ENCODE measurements around the gene EIF4B.
"Not testable (repeated sequence)": the region's sequence is repeated elsewhere in the genome, so short reads cannot be mapped to it uniquely, and the experiment has no call there.

The EIF4B gene

DNA sequence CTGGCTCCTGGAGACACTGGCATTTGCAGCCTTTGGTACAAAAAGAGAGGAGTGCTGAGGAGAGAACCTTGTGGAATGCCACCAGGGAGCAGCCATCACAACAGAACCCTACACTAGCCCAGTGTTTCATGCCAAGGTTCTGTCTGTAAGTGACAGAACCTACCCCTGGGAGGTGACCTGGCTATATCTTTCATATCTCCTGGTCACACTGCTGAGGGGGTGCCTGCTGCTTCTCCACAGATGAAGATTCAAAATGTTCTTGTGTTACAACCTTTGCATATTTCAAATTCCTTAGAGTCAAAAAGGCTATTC, 12.7 kb upstream of the EIF4B start:
- DNase-seq, result no peak

DNA sequence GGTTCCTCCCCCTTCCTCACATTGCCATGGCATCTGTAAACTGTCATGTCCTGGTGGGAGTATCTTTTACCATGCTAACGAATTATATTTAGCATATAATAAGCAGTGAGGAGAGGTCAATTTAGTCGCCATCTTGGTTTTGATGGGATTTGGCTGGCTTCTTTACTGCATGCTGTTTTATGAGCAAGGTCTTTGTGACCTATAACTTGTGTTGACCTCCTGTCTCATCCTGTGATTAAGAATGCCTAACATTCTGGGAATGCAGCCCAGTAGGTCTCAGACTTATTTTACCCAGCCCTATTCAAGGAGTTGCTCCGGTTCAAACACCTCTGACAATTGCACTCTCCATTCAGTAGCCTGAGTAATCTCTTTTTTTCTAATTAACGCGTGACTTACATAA, 2.1 kb upstream of the EIF4B start:
- DNase-seq, result no peak

DNA sequence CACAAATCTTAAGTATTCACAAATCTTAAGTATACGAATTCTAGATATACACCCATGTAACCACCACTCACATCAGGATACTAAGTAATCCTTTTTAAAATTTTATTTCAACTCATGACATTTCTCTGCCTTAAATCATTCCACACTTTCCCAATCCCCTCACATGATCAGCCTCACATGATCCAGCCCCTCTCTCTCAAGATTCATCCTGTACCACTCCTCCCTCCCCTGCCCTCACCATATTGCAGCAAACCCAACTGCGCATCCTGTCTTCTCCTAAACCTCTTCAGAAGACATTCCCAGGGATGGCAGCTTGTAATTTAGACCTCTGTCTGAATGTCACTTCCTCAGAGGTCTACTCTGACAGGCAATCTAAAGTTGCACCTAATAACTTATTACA, 1.7 kb upstream of the EIF4B start:
- DNase-seq, result peak; percentile 65

DNA sequence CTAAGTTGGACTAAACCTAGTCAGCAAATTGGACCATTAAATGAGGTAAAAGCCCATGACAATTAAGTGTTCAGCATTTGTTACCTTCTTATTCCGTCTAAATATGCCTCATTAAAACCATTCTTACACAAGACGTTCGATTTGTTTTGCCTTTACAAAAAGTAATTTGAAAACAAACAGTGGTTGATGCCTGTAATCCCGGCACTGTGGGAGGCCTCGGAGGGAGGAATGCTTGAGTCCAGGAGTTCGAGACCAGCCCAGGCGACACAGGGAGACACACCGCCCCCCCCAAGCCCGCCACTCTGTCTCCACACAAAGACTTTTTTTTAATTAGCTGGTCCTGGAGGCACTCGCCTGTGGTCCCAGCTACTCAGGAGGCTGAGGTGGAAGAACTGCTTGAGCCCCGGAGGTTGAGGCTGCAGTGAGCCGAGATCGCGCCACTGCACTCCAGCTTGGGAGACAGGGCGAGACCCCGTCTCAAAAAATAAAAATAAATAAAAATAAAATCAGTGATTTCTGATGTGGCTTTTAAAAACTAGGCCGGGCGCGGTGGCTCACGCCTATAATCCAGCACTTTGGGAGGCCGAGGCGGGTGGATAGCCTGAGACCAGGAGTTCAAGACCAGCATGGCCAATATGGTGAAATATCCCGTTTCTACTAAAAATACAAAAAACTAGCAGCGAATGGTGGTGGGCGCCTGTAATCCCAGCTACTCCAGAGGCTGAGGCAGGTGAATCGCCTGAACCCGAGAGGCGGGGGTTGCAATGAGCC, 856 bp upstream of the EIF4B start:
- no peak for DNase-seq

DNA sequence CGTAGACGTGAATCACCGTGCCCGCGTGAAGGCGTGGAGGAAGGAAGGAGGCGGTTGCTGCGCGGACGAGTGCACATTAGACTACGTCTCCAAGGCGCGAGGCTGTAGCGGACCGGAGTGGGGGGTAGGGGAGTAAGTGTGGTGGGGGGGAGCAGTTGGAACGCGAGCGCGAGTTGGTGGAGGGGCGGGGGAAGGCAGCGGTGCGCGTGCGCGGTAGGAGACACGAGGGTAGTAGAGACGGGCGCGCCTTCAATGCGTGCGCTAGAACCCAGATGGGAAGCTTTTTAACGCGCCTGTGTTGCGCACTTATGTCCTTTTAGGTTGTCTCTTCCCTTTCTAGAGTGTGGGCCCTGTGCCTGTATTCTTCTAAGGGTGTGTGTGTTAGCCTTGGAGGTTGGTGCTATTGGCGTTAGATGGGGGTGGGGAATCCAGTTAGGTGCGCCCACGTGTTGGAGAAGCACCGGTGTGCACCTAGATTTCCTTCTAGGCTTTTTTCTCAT, 604 bp downstream of the EIF4B start:
- peak; percentile 68 for DNase-seq

DNA sequence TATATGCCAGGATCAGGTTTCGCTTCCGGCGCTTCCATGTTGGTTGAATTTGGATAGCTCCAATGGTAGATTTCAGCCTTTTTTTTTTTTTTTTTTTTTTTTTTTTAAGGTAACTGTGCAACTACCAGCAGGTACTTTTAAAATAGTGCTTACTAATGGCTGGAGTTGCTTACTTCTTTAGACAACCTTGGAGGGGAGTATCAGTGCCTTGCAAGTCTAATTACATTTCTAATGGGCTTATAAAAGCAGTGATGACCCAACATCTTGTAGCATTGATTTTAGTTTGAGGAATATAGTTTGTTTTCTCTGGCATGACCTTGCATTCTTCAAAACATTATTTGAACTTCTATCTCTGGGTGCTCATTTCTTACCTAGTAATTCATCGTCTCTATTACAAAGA, 1.1 kb downstream of the EIF4B start:
- no peak for DNase-seq

DNA sequence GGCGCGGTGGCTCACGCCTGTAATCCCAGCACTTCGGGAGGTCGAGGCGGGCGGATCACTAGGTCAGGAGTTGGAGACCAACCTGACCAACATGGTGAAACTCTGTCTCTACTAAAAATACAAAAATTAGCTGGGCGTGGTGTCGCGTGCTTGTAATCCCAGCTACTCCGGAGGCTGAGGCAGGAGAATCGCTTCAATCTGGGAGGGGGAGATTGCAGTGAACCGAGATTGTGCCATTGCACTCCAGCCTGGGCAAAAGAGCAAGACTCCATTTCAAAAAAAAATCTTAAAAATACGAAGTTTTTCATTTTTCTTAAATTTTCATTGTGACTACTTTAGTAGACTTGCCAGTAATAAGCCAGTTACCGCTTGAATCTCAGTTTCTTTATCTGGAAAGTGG, 2.5 kb downstream of the EIF4B start:
- DNase-seq, result not testable (repeated sequence)

DNA sequence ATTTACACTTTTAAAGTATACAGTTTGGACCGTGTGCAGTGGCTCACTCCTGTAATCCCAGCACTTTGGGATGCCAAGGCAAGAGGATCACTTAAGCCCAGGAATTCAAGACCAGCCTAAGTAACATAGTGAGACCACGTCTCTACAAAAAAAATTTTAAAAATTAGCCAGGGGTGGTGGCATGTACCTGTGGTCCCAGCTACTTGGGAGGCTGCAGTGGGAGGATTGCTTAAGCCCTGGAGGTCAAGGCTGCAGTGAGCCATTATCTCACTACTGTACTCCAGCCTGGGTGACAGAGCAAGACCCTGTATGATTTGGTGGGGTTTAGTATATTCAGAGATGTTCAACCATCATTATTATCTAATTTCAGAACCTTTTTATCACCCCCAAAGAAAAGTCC, 4.7 kb downstream of the EIF4B start:
- DNase-seq, result no peak

DNA sequence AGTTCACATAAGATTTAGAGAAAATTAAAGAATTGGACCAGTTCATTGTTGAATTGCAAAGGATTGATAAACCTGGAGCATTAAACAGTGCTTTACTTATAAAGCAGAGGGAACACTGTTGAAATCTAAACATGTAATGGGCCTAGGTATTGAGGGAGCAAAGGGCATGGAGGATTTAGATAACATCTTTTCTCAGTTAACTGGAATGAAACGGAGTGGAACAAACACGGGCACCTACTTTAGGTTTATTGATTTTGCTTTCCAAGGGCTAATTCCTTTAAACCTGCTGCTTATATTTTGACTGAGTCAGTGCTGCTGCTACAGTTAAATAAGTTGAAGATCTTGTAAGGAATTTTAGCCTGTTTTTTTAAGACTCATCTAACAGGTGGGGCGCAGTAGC, 5.6 kb downstream of the EIF4B start:
- DNase-seq, result no peak

DNA sequence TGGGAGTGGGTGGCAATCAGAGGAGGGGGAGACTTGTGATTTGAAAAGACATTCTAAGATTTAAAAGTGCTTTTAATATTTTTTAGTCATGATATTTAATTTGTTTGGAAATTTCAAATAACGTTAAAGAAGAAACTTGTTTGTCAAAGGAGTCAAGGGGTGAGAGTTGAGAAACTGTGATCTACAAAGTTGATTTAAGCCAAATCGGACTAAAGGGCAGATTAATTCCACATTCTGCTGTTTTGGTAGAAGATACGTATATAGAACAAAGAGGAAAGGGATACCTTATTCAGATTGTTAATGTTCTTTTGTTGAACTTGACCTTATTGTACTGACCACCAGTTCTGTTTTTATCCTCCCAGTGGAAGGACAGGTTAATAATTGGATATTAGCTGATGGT, 6.7 kb downstream of the EIF4B start:
- no peak for DNase-seq

DNA sequence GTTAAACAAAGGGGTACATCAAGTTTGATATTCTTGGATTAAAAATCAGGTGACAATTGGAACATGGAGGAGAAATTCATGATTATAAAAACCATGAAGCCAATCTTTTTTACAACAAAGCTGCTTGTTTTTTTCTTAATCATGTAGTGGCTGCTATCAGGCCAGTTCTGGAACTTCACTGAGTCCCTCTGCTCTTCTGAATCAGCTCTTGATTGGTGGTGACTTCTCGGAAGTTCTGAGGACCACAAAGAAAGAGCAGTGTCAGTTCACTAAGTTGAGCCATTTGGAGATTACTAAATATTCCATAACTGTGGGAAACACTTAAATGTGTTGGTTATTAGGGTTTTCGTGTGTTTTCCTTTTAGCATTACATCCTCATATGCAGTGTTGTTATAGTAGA, 8.5 kb downstream of the EIF4B start:
- DNase-seq, result no peak

DNA sequence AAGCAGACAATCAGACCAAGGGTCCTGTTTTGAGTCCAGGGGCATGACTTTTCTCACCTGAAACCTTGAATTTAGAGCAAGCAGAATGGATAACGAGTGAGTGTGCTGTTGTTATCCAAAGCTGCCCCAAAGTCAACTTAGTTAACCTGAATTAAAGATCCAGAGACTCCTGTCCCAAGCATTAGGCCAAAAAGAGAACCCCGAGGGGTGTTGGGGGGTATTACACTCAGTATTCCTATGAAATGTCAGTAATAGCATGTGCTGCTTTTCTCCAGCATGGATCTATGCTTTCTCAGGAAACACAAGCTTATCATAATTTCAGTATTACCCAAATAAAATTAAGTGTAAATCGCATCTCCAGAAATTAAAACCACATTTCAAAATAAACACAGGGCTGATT, 19.0 kb downstream of the EIF4B start:
- no peak for DNase-seq

DNA sequence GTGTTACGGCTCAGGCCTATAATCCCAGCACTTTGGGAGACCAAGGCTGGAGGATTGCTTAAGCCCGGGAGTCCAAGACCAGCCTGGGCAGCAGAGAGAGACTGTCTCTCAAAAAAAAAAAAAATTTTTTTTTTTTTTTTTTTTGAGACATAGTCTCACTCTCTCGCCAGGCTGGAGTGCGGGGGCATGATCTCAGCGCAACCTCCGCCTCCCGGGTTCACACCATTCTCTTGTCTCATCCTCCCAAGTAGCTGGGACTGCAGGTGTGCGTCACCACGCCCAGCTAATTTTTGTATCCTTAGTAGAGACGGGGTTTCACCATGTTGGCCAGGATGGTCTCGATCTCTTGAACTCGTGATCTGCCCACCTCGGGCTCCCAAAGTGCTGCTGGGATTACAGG, 20.8 kb downstream of the EIF4B start:
- DNase-seq, result not testable (repeated sequence)

DNA sequence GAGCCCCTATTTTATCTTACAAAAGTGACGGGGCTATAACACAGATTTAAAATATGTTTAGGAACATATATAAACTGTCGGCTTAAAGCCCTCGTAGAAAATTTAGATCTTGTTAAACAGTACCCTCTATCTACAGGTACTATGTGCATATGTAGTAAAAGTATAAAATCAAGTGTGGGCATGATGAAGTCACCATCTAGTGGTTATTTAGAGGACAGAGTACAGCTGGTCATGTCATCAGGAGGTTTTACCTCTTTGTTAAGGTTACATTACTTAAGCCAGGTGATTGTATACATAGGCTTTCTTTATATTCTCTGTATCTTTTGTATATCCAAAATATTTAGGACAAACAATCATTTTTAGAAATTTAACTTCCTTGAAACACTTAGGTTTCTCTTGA, 25.4 kb downstream of the EIF4B start:
- no peak for DNase-seq

DNA sequence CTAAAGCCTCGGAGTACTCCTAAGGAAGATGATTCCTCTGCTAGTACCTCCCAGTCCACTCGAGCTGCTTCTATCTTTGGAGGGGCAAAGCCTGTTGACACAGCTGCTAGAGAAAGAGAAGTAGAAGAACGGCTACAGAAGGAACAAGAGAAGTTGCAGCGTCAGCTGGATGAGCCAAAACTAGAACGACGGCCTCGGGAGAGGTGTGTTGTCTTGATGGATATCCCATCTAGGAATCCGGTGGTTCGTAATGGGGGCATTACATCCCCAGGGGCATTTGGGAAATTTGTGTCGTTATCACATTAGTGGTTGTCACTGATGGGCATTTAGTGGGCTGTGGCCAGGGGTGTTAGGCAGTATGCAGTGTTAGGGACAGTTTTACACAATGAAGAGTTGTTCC, 27.6 kb downstream of the EIF4B start:
- not testable (repeated sequence) for DNase-seq

DNA sequence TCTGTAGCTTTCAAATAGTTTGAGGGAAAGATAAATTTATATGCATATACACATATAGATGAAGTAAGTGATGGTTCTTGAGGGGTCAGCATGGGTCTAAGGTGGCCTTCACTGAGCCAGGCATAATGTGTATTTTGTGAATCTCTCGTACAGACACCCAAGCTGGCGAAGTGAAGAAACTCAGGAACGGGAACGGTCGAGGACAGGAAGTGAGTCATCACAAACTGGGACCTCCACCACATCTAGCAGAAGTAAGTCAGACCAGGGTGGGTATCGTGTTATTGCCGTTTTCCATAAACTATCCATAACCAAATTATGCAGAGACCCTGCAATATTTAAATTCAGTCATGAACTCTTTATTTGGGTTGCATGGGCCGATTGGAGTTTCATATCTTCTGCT, 28.2 kb downstream of the EIF4B start:
- no peak for DNase-seq

DNA sequence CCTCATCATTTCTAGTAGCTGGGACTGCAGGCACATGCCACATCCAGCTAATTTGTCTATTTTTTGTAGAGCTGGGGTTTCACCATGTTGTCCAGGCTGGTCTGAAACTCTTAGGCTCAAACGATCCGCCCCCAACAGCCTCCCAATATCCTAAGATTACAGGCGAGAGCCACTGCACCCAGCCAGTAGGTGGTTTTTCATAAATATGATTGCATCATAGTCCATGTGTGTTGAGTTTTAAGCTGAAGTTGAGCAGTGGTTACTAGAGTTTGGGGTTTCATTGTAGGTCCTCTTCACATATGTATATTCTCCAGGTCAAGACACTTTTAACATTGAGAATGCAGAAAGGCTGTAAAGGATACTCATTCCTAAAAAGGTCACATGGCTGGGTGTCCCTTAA, 30.5 kb downstream of the EIF4B start:
- no peak for DNase-seq

DNA sequence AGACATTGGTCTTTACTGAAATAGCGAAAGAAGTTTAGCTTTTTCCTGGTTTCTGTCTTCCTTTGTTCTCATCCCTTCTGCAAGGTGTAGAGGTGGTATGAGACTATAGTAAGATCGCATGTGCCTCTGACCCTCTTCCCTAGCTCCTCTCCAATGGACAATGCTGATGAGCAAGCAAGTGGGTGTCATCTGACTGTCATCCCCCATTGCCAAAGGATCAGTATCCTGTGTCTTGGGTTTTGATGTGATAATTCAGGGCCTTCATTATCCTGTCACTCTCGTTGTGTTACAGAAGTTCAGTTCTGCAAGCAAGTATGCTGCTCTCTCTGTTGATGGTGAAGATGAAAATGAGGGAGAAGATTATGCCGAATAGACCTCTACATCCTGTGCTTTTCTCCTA, 33.6 kb downstream of the EIF4B start:
- no peak for DNase-seq

DNA sequence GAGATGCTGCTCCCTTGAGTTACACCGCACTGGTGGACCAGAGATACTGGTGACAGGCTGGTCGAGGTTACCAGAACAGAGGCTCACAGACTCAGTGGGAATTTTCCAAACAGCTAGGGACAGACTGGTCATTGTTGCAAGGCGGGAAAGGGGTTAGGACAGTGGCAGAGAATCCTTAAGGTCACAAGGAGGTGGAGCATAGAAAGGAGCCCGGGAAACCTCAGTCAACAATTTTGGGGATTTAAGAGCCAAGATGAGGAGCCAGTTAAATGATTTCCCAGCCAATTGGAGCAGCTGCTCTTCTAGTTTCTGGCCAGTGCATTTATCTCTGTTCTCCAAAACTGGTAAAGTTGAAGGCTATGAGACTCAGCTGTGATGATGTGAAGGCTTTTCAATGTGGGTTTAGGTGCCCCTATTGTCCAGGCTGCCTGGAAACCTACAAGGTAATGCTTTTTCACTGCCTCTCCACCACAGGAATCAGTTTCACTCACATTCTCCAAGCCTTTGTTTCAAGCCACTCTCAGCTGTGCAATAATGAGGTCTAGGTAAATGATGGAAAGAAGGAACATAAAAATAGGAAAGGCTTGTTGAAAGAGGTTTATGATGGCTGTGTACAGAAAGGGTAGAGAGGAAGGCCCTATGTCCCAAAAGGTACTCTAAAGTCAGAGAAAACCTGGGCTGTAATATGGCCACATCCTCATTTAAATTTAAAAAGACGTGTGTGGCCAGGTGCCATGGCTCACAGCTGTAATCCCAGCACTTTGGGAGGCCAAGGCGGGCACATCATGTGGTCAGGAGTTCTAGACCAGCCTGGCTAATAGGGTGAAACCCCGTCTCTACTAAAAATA, 36.6 kb downstream of the EIF4B start:
- DNase-seq, result no peak

DNA sequence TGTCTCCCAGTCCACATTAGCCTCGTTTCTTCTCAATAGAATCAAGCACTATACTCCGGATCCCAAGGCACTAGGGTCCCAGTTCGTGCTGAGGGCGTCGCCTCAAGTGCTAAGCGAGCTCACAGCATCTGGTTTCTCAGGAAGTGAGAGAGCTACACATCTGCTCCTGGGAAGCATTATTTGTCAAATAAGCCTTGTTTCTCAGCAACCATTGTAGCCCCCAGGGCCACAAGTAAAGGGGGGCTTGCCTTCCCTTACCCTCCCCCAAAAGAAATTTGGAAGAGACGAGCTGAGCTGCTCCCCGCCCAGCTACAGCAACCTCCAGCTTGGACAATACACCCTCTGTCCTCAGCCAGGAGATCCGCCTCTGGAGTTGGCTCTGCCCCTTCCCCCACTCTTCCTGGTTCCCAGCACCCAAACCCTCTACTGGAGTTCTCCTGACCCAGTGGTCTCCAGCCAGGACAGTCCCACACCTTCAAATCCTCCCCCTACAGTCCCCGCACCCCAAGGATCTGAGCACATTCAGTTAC, 37.9 kb downstream of the EIF4B start:
- no peak for DNase-seq

DNA sequence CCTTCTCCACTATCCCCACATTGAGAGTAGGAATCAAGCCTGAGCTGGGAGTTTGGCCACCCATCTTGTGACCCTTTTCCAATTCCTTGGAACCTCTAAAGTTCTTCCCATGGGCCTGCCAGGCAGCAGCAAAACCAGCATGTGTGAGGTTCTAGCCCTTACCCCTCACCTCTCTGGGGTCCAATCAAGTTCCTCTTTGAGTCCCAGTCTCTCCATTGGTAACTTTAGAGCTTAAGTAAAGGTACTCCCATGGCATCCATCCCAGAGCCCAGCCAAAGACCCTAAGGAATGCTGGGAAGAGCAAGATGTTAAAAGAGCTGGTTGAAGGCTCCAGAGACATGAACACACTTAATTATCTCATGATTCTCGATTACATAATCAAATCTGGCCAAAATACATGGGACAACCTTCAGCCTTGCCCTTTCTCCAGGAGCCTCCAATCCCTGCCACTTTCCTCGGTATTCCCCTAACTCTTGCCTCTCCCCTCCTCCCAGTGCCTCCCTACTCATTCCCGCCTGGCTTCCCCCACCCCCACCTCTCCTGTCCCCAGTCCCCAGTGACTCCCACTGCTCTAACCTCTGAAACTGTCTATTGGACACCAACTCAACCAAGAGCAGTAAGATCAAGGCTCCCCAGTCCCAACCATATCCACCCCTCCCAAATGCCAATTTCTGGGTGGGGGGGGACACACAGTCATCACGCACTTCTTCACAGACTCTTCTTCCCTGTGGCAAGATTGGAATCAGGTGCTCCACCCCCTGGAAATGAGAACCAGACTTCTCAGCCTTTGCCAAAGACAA, 38.8 kb downstream of the EIF4B start:
- DNase-seq, result no peak

DNA sequence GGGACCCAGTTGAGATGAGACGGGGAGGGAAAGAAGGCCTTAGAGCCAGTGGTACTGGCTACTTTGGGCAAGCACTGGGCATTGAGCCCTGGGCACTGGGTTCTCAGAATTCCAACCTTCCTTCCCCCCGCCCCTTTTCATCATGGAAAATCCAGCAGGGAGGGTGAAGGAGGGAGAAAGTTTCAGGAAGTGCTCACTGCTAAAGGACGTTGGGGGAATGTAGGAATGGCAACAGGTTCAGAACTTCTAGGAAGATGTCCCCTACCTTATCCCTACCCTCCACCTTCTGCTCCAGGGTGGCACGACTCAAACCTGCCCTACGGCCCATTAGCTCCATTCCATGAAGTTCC, 39.4 kb downstream of the EIF4B start:
- DNase-seq, result no peak

DNA sequence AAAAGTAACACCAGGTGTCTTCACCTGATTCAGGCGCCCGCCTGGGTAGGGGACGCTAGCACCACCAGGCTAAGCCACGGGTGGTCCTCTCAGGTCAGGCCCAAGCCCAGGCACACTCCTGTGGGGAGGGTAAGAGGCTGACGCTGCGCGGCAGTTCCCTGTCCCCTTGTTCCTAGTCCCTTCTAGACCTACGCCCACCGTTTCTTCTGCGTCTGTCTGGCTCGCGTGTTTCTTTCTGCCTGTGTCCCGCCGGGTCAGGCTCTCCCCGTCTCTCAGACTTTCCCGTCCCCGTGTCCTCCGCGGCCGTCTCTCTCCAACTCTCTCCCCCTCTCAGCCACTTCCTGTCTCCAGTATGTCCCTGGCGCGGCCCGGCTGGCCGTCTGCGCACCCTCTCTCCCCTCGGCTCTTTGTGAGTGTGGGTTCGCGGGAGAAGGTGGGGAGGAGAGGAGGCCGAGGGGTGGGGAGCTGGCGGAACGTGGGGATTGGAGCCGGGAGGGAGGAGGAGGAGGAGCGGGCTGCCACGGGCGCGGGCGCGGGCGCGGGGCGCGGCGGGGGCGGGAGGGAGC, 40.5 kb downstream of the EIF4B start:
- no peak for DNase-seq
